Hepatocyte (in vitro differentiated cells): ENCODE measurements around the gene GLMP.

Source experiments
- CTCF ChIP-seq: fragments of 200-600 bp; sonication (generic); IDR thresholded peaks from 2 replicates; pipeline ENCODE4 v1.5.1; 2016; ENCODE audit warnings: antibody characterized with exemption, mild to moderate bottlenecking; ENCODE audit not compliant: poor library complexity
- EZH2 ChIP-seq: fragments of 200-600 bp; sonication (generic); IDR thresholded peaks from 2 replicates; pipeline ENCODE4 v1.6.1; 2016; ENCODE audit warnings: antibody characterized with exemption, mild to moderate bottlenecking, borderline replicate concordance
- EZH2phosphoT487 ChIP-seq: fragments of 200-600 bp; sonication (generic); IDR thresholded peaks from one replicate; pipeline ENCODE4 v1.6.1; 2018; ENCODE audit warnings: antibody characterized with exemption, mild to moderate bottlenecking, low read depth, moderate library complexity; ENCODE audit not compliant: unreplicated experiment, severe bottlenecking

GRCh38 chr1:156308078-156308477 lies 12.6 kb upstream of the GLMP start:
- no peak for TF ChIP-seq CTCF
- TF ChIP-seq EZH2 = no peak
- TF ChIP-seq EZH2phosphoT487 = no peak
